DOHH2 (cell line): ENCODE data around the gene CCNH.

Experiments used
- H3F3A ChIP-seq: fragments of 200-600 bp; sonication (generic), shearing (Covaris generic); 2 replicates; pipeline ENCODE4 v1.6.0; 2016; ENCODE audit warnings: antibody characterized with exemption, mild to moderate bottlenecking; ENCODE audit not compliant: control insufficient read depth, insufficient read depth
- H3K27ac ChIP-seq: fragments of 200-600 bp; sonication (generic); 2 replicates; pipeline ENCODE4 v1.5.1; 2014; ENCODE audit warnings: low read depth, mild to moderate bottlenecking, low read length, moderate library complexity
- H3K27me3 ChIP-seq: fragments of 200-600 bp; sonication (generic); 2 replicates; pipeline ENCODE4 v1.6.1; 2014; ENCODE audit warnings: mild to moderate bottlenecking, low read length, mixed read lengths; ENCODE audit not compliant: control insufficient read depth
- H3K36me3 ChIP-seq: fragments of 200-600 bp; sonication (generic); 2 replicates; pipeline ENCODE4 v1.6.1; 2014; ENCODE audit warnings: mild to moderate bottlenecking, low read length, moderate library complexity, mixed read lengths; ENCODE audit not compliant: control insufficient read depth
- H3K4me1 ChIP-seq: fragments of 200-600 bp; sonication (generic); 2 replicates; pipeline ENCODE4 v1.6.1; 2014; ENCODE audit warnings: mild to moderate bottlenecking, low read length, mixed read lengths; ENCODE audit not compliant: control insufficient read depth
- H3K4me2 ChIP-seq: fragments of 200-600 bp; sonication (generic); 2 replicates; pipeline ENCODE4 v1.6.0; 2014; ENCODE audit warnings: mild to moderate bottlenecking, low read length, moderate library complexity
- H3K4me3 ChIP-seq: fragments of 200-600 bp; sonication (generic); 2 replicates; pipeline ENCODE4 v1.5.1; 2014; ENCODE audit warnings: mild to moderate bottlenecking, low read length, mixed read lengths
- H3K79me2 ChIP-seq: fragments of 200-600 bp; sonication (generic); 2 replicates; pipeline ENCODE4 v1.6.1; 2014; ENCODE audit warnings: mild to moderate bottlenecking, low read length, mixed read lengths; ENCODE audit not compliant: control insufficient read depth
- H3K9me2 ChIP-seq: fragments of 200-600 bp; sonication (generic); replicated peaks from 2 replicates; pipeline ENCODE4 v1.6.1; 2014; ENCODE audit warnings: mild to moderate bottlenecking, low read length, mixed read lengths; ENCODE audit not compliant: control insufficient read depth
- H3K9me3 ChIP-seq: fragments of 200-600 bp; sonication (generic); 2 replicates; pipeline ENCODE4 v1.6.1; 2014; ENCODE audit warnings: antibody characterized with exemption, low read length, mixed read lengths; ENCODE audit not compliant: control insufficient read depth, insufficient read depth
- H4K20me1 ChIP-seq: fragments of 200-600 bp; sonication (generic); 2 replicates; pipeline ENCODE4 v1.6.0; 2014; ENCODE audit warnings: low read depth, mild to moderate bottlenecking, antibody characterized with exemption, low read length, moderate library complexity; ENCODE audit not compliant: control insufficient read depth, insufficient read depth
- CTCF ChIP-seq: fragments of 200-600 bp; sonication (generic); IDR thresholded peaks from one replicate; pipeline ENCODE4 v1.5.1; 2014; ENCODE audit warnings: antibody characterized with exemption, mild to moderate bottlenecking, low read depth, low read length; ENCODE audit not compliant: poor library complexity, severe bottlenecking
- EZH2phosphoT487 ChIP-seq: fragments of 200-600 bp; sonication (generic); IDR thresholded peaks from 2 replicates; pipeline ENCODE4 v1.6.1; 2017; ENCODE audit warnings: borderline replicate concordance, mild to moderate bottlenecking, antibody characterized with exemption, low read length, moderate library complexity, mixed read lengths

Gene CCNH

GRCh38 chr5:87405472-87406155 lies 7.1 kb downstream of the CCNH start:
- Histone ChIP-seq H3K36me3 (peaks cover 96% of the 10 kb centered on the region), H3K27me3 (no peaks in the 10 kb centered on the region), H3K27ac (no peak overlapping the region), H4K20me1 (0 out of 2 replicates have a peak, but pooled peaks cover 5% of the 10 kb centered on the region), H3K9me2 (no peaks in the 10 kb centered on the region), H3K79me2 (peaks cover 48% of the 10 kb centered on the region), H3K4me3 (no peak overlapping the region), H3K4me1 (peaks cover 5% of the 10 kb centered on the region), H3F3A (peaks cover 25% of the 10 kb centered on the region), H3K9me3 (no peaks in the 10 kb centered on the region), H3K4me2 (no peak overlapping the region)
- TF ChIP-seq EZH2phosphoT487 (no peak), CTCF (no peak)

GRCh38 chr5:87404359-87404758 lies 8.4 kb downstream of the CCNH start:
- Histone ChIP-seq H3F3A (peaks cover 28% of the 10 kb centered on the region), H3K4me3 (no peak overlapping the region), H3K9me3 (no peaks in the 10 kb centered on the region), H3K36me3 (peaks cover 95% of the 10 kb centered on the region), H3K4me1 (peaks cover 7% of the 10 kb centered on the region), H3K9me2 (no peaks in the 10 kb centered on the region), H3K4me2 (no peak overlapping the region), H3K27me3 (no peaks in the 10 kb centered on the region), H3K27ac (no peak overlapping the region), H4K20me1 (peaks cover 13% of the 10 kb centered on the region; the same call in 1 of the 2 replicates), H3K79me2 (peaks cover 44% of the 10 kb centered on the region)
- no peak for TF ChIP-seq EZH2phosphoT487
- no peak for TF ChIP-seq CTCF

- H3F3A ChIP-seq: peaks cover 28% of the 10 kb centered on the region
- no peaks in the 10 kb centered on the region for H3K27me3 ChIP-seq
- H4K20me1 ChIP-seq: peaks cover 13% of the 10 kb centered on the region; the same call in 1 of the 2 replicates
- no peaks in the 10 kb centered on the region for H3K9me3 ChIP-seq
- H3K4me1 ChIP-seq: peaks cover 7% of the 10 kb centered on the region
- peaks cover 44% of the 10 kb centered on the region for H3K79me2 ChIP-seq
- no peak overlapping the region for H3K27ac ChIP-seq
- H3K36me3 ChIP-seq: peaks cover 95% of the 10 kb centered on the region
- no peak overlapping the region for H3K4me3 ChIP-seq
- no peaks in the 10 kb centered on the region for H3K9me2 ChIP-seq
- no peak for TF ChIP-seq CTCF
- TF ChIP-seq EZH2phosphoT487: no peak
- H3K4me2 ChIP-seq: no peak overlapping the region
Observed at GRCh38 chr5:87403899-87404298, 8.8 kb downstream of the CCNH start.
